Measurements from ENCODE around the gene CA10. TPM values are rescaled to one million over a fixed set of nuclear protein-coding genes. Genes with fewer than 3 reads are reported as not detected.

Gene CA10
- total RNA-seq, 1 experiment from 2014 or later: not detected

DNA sequence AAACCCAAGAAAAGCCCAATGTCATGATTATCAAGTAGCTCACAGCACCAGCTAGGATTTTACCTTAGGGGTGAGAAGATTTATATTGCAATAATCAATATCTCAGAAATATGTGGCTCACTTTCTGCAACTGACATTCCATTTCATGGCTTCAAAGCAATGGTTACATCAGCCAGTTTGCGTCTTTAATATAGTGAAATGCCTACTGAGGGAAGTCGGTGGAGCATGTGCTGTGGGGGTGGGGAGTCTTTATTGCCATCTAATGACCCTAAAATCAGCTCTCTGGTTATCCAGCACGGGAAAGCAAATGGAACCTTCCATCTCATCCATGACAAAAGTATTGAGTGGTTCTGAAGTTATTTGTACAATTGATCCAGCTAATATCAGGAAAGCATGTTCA lies 395.5 kb downstream of the CA10 start:
- Histone ChIP-seq H3K27me3 (replicated peaks) (peaks cover under 1% of the 10 kb centered on the region), H3K4me3 (no peak overlapping the region), H3K27ac (no peak overlapping the region), H3K9me3 (replicated peaks) (no peaks in the 10 kb centered on the region), H3K4me1 (replicated peaks) (no peaks in the 10 kb centered on the region), H3K36me3 (no peaks in the 10 kb centered on the region)
- DNase-seq (ENCODE audit: low read depth in 1 of 2, low spot score in 2 of 2): no peak

DNA sequence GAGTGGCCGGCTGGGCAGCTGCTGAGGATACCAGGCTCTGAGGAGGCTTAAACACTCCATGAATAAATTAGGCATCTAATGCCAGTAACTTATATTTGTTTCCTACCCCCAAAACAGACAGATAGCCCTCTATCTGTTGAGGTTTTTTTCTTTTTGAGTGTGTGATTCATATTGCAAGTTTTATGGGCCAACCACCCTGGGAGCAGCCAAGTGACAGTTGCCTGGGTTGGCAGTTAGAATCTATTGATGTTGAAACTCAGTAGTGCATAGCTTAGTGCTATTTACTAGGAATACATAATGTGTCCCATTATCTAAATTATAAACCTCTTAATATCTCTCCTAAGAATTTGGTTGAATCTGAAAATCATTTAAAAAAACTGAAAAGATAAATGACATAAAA lies 397.4 kb downstream of the CA10 start:
- no peak for DNase-seq (ENCODE audit: low read depth in 1 of 2, low spot score in 2 of 2)
- H3K27ac ChIP-seq: no peak overlapping the region
- H3K4me3 ChIP-seq: no peak overlapping the region
- no peaks in the 10 kb centered on the region for H3K9me3 ChIP-seq (replicated peaks)
- H3K36me3 ChIP-seq: no peaks in the 10 kb centered on the region
- no peaks in the 10 kb centered on the region; the same call in 1 of the 2 replicates for H3K27me3 ChIP-seq (replicated peaks)
- no peaks in the 10 kb centered on the region for H3K4me1 ChIP-seq (replicated peaks)

DNA sequence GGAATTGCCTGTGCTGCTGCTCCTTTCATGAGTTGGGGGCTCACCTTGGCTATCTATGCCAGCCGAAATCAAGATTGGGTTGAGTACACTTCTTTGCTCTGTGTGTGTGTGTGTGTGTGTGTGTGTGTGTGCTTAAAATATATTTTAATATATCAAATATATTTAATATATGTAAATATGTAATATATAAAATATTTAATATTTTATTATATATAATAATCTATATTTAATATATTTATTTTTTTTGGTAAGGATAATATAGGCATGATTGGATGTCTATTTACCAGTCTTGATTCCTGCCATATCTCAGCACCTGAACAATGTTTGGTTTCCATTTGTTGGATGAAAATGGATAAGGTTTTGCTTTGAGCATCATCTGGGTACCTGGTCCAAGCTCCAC lies 399.3 kb downstream of the CA10 start:
- H3K9me3 ChIP-seq (replicated peaks): no peaks in the 10 kb centered on the region
- no peak for DNase-seq (ENCODE audit: low read depth in 1 of 2, low spot score in 2 of 2)
- no peaks in the 10 kb centered on the region for H3K4me1 ChIP-seq (replicated peaks)
- H3K27me3 ChIP-seq (replicated peaks): no peaks in the 10 kb centered on the region; the same call in 1 of the 2 replicates
- no peaks in the 10 kb centered on the region for H3K36me3 ChIP-seq
- no peak overlapping the region for H3K4me3 ChIP-seq
- no peak overlapping the region for H3K27ac ChIP-seq

DNA sequence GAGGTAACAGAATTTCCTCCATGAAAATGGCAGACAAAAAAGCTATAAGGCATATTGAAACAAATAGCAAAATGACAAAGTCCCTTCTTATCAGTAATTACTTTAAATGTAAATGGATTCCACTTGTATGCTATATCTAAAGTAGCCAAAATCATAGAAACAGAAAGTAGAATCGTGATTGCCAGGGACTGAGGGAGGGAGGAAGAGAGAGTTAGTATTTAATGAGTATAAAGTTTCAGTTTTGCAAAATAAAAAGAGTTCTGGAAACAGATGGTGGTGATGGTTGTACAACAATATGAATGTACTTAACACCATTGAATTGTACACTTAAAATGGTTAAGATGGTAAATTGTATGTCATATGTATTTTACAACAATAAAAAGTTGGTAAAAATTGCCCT lies 407.4 kb downstream of the CA10 start:
- Histone ChIP-seq H3K27me3 (replicated peaks) (no peaks in the 10 kb centered on the region), H3K4me3 (no peak overlapping the region)

DNA sequence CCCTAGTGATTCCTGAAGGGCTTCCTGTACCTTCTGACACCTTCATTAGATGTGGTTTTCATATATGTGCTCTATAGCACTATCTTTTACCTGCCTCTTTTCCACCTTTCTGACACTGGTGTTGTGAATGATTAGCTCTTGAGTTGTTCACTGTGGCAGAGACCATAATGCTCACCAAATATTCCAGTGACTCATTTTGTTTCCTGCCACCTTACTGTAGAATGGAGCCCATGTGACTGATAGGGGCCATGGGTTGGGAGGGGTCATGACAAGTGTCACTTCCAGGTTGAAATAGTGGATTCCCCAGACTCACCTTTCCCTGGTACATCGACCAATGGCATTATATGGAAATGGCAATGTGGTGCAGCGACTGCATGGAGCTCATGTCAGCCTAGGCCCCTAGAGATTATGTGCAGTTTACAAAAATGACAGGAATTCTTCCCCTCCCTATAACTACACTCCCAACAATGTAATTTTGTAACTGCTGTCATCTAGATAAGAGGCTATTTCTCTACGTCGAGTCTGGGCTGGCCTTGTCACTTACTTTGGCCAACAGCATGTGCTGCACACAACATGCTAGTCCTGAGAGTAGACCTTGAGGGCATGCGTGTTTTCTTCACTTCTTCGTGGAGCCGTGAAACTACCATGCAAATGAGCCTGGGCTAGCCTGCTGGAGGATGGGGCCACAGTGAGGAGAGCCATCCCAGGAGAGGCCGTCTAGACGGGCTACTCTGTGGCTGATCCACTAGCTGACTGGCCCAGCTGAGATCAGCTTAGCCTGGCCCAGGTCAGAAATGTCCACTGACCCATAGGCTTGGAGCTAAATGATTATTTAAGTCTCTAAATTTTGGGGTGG lies 409.5 kb downstream of the CA10 start:
- H3K27me3 ChIP-seq (replicated peaks): no peaks in the 10 kb centered on the region
- H3K9me3 ChIP-seq (replicated peaks): no peaks in the 10 kb centered on the region
- DNase-seq (ENCODE audit: low read depth in 1 of 2, low spot score in 2 of 2): no peak
- no peaks in the 10 kb centered on the region for H3K36me3 ChIP-seq
- no peak overlapping the region for H3K27ac ChIP-seq
- H3K4me1 ChIP-seq (replicated peaks): no peaks in the 10 kb centered on the region
- no peak overlapping the region for H3K4me3 ChIP-seq

More for the DNA sequence above, 407.4 kb downstream of the CA10 start:
- DNase-seq (ENCODE audit: low read depth in 1 of 2, low spot score in 2 of 2): no peak
- Histone ChIP-seq H3K9me3 (replicated peaks) (no peaks in the 10 kb centered on the region), H3K36me3 (no peaks in the 10 kb centered on the region), H3K4me1 (replicated peaks) (no peaks in the 10 kb centered on the region), H3K27ac (no peak overlapping the region)

DNA sequence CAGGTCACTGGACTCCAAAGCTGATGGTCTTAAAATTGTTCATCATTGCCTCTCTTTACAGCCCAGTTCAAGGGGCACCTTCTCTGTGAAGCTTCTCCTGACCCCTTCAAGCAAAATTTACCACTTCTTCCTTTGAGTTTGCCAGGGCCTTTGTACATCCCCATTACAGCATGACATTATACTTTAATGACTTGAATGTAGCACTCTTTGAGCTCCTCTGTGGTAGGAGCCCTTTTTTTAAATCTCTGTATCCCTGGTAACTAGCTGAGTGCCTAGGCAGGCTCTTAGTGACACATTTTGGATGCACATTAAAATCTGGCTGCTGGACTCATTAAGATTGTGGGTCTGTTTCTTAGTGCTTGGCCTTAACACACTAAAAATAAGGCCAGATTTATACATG lies 412.1 kb downstream of the CA10 start:
- Histone ChIP-seq H3K36me3 (no peaks in the 10 kb centered on the region), H3K4me3 (no peak overlapping the region), H3K27ac (no peak overlapping the region), H3K4me1 (replicated peaks) (no peaks in the 10 kb centered on the region), H3K9me3 (replicated peaks) (no peaks in the 10 kb centered on the region), H3K27me3 (replicated peaks) (no peaks in the 10 kb centered on the region)
- DNase-seq (ENCODE audit: low read depth in 1 of 2, low spot score in 2 of 2): no peak

DNA sequence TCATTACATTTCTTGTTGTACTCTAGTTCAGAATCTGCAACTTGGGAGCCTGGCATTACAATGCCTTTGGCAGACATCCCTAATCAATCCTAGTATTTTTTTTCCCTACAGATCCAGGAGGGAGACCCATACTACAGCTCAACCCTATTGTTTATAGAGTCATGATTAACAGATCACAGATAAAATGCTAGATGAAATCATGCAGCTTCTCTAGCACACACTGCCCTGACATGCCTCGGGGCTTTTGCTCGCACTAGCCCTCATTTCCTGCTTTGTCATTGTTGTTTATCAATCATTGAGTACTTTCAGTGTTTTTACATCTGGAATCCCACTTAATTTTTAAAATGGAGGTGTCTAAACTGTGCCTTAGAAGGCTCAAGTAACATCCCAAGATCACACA lies 412.5 kb downstream of the CA10 start:
- H3K9me3 ChIP-seq (replicated peaks): no peaks in the 10 kb centered on the region
- H3K27me3 ChIP-seq (replicated peaks): no peaks in the 10 kb centered on the region
- no peak overlapping the region for H3K27ac ChIP-seq
- H3K4me1 ChIP-seq (replicated peaks): no peaks in the 10 kb centered on the region
- no peaks in the 10 kb centered on the region for H3K36me3 ChIP-seq
- no peak overlapping the region for H3K4me3 ChIP-seq
- DNase-seq (ENCODE audit: low read depth in 1 of 2, low spot score in 2 of 2): no peak

DNA sequence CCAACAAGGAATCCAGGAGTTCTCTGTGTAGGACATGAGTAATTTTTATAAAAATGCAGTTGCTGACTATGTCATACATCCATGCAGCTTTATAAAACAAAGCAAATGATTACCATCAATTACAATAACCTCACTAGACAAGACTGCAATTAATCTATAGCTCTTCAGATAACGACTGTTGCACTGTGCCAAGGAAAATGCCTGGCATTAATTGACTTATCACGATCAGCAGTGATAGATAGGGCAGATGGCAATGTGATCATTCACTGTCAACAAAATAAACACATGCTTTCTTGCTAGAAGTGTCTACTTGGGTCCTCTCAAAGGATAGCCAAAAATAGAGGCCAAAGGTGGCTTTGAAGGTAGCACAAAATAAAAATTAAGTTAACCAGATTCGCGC lies 415.0 kb downstream of the CA10 start:
- H3K27me3 ChIP-seq (replicated peaks): no peaks in the 10 kb centered on the region
- no peaks in the 10 kb centered on the region for H3K9me3 ChIP-seq (replicated peaks)
- no peaks in the 10 kb centered on the region for H3K4me1 ChIP-seq (replicated peaks)
- H3K36me3 ChIP-seq: no peaks in the 10 kb centered on the region
- H3K27ac ChIP-seq: no peak overlapping the region
- H3K4me3 ChIP-seq: no peak overlapping the region
- DNase-seq (ENCODE audit: low read depth in 1 of 2, low spot score in 2 of 2): no peak

DNA sequence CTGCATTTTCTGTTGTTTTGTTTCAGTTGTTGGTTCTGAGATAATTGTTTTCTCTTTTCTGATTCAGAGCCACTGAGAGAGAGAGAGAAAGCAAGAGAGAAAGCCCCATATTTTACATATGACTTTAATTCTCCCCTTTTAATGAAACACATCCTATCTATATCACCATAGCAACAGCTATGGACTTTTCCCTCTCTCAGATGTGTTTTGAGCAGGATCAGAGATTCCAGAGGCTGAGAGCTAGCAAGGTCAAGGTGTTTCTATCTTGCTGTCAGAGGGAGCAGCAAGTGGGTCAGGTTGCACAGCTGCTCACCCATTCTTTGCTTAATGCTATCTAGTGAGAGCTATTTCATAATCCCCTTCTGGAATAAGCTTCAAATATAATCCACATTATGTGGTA lies 415.9 kb downstream of the CA10 start:
- Histone ChIP-seq H3K27me3 (replicated peaks) (no peaks in the 10 kb centered on the region), H3K27ac (no peak overlapping the region), H3K4me1 (replicated peaks) (no peaks in the 10 kb centered on the region), H3K9me3 (replicated peaks) (no peaks in the 10 kb centered on the region), H3K36me3 (no peaks in the 10 kb centered on the region), H3K4me3 (no peak overlapping the region)
- no peak for DNase-seq (ENCODE audit: low read depth in 1 of 2, low spot score in 2 of 2)

DNA sequence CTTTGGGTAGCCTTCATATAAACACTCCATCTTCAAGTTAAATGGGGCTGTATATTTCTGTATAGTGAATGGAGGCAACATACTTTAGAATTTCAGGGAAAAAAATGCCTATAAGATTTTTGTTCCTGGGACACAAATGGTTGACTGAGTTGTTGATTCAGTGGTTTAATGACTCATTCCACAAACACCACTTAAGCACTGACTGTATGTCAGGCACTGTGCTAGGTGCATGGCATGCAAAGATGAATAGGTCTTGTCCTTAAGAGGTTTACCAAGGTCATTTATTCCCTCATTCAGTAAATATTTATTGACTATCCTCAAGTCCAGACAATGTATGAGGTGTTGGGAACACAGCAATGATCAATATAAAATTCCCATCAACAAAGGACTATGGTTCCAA lies 417.1 kb downstream of the CA10 start:
- H3K4me1 ChIP-seq (replicated peaks): no peaks in the 10 kb centered on the region
- DNase-seq (ENCODE audit: low read depth in 1 of 2, low spot score in 2 of 2): no peak
- no peak overlapping the region for H3K27ac ChIP-seq
- no peaks in the 10 kb centered on the region for H3K9me3 ChIP-seq (replicated peaks)
- no peaks in the 10 kb centered on the region for H3K27me3 ChIP-seq (replicated peaks)
- H3K36me3 ChIP-seq: no peaks in the 10 kb centered on the region
- H3K4me3 ChIP-seq: no peak overlapping the region

DNA sequence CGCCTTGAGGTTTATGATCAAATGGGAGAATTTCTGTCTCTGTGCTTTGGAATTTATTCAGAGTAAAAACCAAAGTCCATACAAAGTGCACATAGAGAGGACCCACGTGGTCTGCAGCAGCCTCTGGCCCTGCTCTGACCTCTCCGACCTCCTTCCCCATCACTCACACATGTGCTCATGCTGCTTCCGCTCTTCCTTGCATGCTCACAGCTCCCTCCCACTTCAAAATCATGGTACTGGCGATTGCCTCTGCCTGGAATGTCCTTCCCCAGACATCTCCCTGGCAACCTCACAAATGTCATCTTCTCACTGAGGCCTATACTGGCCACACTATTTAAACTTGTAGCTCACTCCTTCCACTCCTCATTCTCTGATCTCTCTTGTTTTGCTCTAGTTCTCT lies 418.0 kb downstream of the CA10 start:
- no peak for DNase-seq (ENCODE audit: low read depth in 1 of 2, low spot score in 2 of 2)
- Histone ChIP-seq H3K27ac (no peak overlapping the region), H3K36me3 (no peaks in the 10 kb centered on the region), H3K4me1 (replicated peaks) (no peaks in the 10 kb centered on the region), H3K4me3 (no peak overlapping the region), H3K9me3 (replicated peaks) (no peaks in the 10 kb centered on the region), H3K27me3 (replicated peaks) (no peaks in the 10 kb centered on the region)

DNA sequence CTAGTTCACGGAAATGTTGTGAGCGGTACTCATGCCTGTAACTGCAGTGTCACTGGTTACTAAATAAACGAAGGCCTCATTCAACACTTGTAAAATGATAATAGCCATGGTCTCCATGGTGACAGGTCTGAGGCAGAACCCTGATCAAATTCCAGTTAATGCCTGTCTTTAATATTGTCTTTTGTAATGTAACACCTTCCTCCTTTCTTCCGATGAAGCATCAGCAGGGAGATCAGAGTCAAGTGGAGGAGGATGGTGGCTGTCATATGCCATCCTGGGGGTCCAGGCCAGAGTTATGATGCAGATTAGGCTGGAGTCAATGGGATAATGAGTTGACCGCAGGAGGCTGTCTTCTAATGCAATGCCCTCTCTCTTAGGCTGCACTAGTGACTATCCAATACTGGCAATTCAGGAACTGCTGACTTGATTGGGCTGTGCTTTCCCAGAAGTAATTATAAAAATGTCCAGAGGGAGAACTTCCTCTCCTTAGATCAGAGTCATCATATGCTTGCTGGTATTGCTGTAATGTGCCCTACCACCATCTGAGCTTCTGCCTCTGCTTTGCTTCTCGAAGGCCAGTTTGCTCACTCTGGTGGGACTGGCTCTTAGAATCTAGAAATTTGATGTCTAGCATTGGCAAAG lies 419.1 kb downstream of the CA10 start:
- H3K4me1 ChIP-seq (replicated peaks): no peaks in the 10 kb centered on the region
- H3K4me3 ChIP-seq: no peak overlapping the region
- no peak overlapping the region for H3K27ac ChIP-seq
- H3K9me3 ChIP-seq (replicated peaks): no peaks in the 10 kb centered on the region
- DNase-seq (ENCODE audit: low read depth in 1 of 2, low spot score in 2 of 2): no peak
- no peaks in the 10 kb centered on the region for H3K27me3 ChIP-seq (replicated peaks)
- no peaks in the 10 kb centered on the region for H3K36me3 ChIP-seq

DNA sequence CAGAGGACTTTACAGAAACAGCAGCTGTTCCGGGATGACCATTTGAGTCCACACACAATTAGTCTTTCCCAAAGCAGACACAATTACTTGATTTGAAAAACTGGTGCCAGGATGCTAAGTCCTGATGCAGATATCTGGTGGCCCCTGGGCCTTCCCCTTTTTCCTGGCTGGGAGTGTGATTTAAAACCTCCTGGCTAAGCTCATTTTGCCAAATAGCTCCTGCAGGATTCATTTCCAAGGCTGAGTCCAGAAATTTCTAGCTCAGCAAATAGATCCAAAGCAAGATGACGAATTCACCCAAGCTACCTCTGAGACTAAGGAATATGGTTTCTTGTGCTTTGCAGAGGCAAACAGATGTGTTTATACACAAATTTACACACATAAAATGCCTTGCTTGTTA lies 422.2 kb downstream of the CA10 start:
- H3K4me1 ChIP-seq (replicated peaks): no peaks in the 10 kb centered on the region
- no peaks in the 10 kb centered on the region for H3K27me3 ChIP-seq (replicated peaks)
- DNase-seq (ENCODE audit: low read depth in 1 of 2, low spot score in 2 of 2): no peak
- no peak overlapping the region for H3K27ac ChIP-seq
- H3K4me3 ChIP-seq: no peak overlapping the region
- no peaks in the 10 kb centered on the region for H3K36me3 ChIP-seq
- H3K9me3 ChIP-seq (replicated peaks): no peaks in the 10 kb centered on the region

DNA sequence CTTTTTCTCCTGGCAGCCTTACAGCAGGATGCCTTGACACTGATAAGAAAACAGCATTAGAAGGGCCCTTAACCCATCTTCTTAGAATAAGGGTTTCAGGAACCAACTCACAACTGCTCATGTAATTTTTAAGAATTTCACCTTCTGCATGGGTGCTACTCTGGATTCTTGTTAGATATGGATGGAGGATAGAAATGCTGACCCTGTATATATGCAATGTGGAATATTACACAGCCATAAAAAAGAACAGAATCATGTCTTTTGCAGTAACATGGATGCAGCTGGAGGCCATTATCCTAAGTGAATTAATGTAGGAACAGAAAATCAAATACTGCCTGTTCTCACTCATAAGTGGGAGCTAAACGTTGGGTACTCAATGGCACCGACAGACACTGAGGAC lies 423.5 kb downstream of the CA10 start:
- no peaks in the 10 kb centered on the region for H3K27me3 ChIP-seq (replicated peaks)
- H3K27ac ChIP-seq: no peak overlapping the region
- no peak for DNase-seq (ENCODE audit: low read depth in 1 of 2, low spot score in 2 of 2)
- H3K9me3 ChIP-seq (replicated peaks): no peaks in the 10 kb centered on the region
- H3K4me3 ChIP-seq: no peak overlapping the region
- no peaks in the 10 kb centered on the region for H3K4me1 ChIP-seq (replicated peaks)
- H3K36me3 ChIP-seq: no peaks in the 10 kb centered on the region
